ENCODE data around the gene CCNL2.
"Not testable (repeated sequence)": the region's sequence is repeated elsewhere in the genome, so short reads cannot be mapped to it uniquely, and the experiment has no call there.

Gene CCNL2

GRCh38 chr1:1390675-1391074, 8.5 kb downstream of the CCNL2 start:
- H3K4me2 ChIP-seq (ENCODE audit: low read length), result no peak overlapping the region
- H3K27ac ChIP-seq (ENCODE audit: low read length), result no peak overlapping the region
- H3K9ac ChIP-seq (ENCODE audit: low read length), result no peak overlapping the region
- no peak overlapping the region for H3K4me3 ChIP-seq (ENCODE audit: low read length)
- no peaks in the 10 kb centered on the region for H3K27me3 ChIP-seq (ENCODE audit: low read depth, low read length)
- no peaks in the 10 kb centered on the region for H3K4me1 ChIP-seq (ENCODE audit: low read length)
- H2AFZ ChIP-seq (ENCODE audit: low read depth, low read length), result no peak overlapping the region
- peaks cover 27% of the 10 kb centered on the region for H3K79me2 ChIP-seq (ENCODE audit: low read length)
- H3K36me3 ChIP-seq (replicated peaks; ENCODE audit: low read depth, low read length), result peaks cover 80% of the 10 kb centered on the region
- TF ChIP-seq CTCF (IDR thresholded peaks at IDR 0.05; ENCODE audit: low read depth, low read length) (no peak), EZH2phosphoT487 (IDR thresholded peaks at IDR 0.05; ENCODE audit: low read depth) (no peak)
- H4K20me1 ChIP-seq (ENCODE audit: insufficient read depth, low read length), result no peaks in the 10 kb centered on the region
- no peaks in the 10 kb centered on the region for H3K9me3 ChIP-seq (ENCODE audit: insufficient read depth, low read length)

GRCh38 chr1:1388078-1388472, 11.1 kb downstream of the CCNL2 start:
- Histone ChIP-seq H3K27ac (ENCODE audit: low read length) (no peak overlapping the region), H3K9ac (ENCODE audit: low read length) (no peak overlapping the region), H4K20me1 (ENCODE audit: insufficient read depth, low read length) (no peaks in the 10 kb centered on the region), H3K9me3 (ENCODE audit: insufficient read depth, low read length) (no peaks in the 10 kb centered on the region), H2AFZ (ENCODE audit: low read depth, low read length) (no peak overlapping the region), H3K4me3 (ENCODE audit: low read length) (no peak overlapping the region), H3K79me2 (ENCODE audit: low read length) (peaks cover 13% of the 10 kb centered on the region; the same call in 1 of the 2 replicates), H3K36me3 (replicated peaks; ENCODE audit: low read depth, low read length) (peaks cover 66% of the 10 kb centered on the region), H3K27me3 (ENCODE audit: low read depth, low read length) (no peaks in the 10 kb centered on the region), H3K4me2 (ENCODE audit: low read length) (no peak overlapping the region), H3K4me1 (ENCODE audit: low read length) (no peaks in the 10 kb centered on the region)
- TF ChIP-seq EZH2phosphoT487 (IDR thresholded peaks at IDR 0.05; ENCODE audit: low read depth) (no peak), CTCF (IDR thresholded peaks at IDR 0.05; ENCODE audit: low read depth, low read length) (no peak)

- peaks cover 13% of the 10 kb centered on the region for H3K79me2 ChIP-seq (ENCODE audit: low read length)
- H2AFZ ChIP-seq (ENCODE audit: low read depth, low read length), result no peak overlapping the region
- H3K27ac ChIP-seq (ENCODE audit: low read length), result no peak overlapping the region
- no peaks in the 10 kb centered on the region for H4K20me1 ChIP-seq (ENCODE audit: insufficient read depth, low read length)
- H3K36me3 ChIP-seq (replicated peaks; ENCODE audit: low read depth, low read length), result peaks cover 61% of the 10 kb centered on the region
- no peak overlapping the region for H3K9ac ChIP-seq (ENCODE audit: low read length)
- no peaks in the 10 kb centered on the region for H3K9me3 ChIP-seq (ENCODE audit: insufficient read depth, low read length)
- TF ChIP-seq EZH2phosphoT487 (IDR thresholded peaks at IDR 0.05; ENCODE audit: low read depth) (no peak), CTCF (IDR thresholded peaks at IDR 0.05; ENCODE audit: low read depth, low read length) (no peak)
- no peak overlapping the region for H3K4me2 ChIP-seq (ENCODE audit: low read length)
- H3K4me1 ChIP-seq (ENCODE audit: low read length), result no peaks in the 10 kb centered on the region
- no peak overlapping the region for H3K4me3 ChIP-seq (ENCODE audit: low read length)
- H3K27me3 ChIP-seq (ENCODE audit: low read depth, low read length), result no peaks in the 10 kb centered on the region
Observed at GRCh38 chr1:1387098-1388077, 11.7 kb downstream of the CCNL2 start.

- Histone ChIP-seq H4K20me1 (ENCODE audit: insufficient read depth, low read length) (no peaks in the 10 kb centered on the region), H3K36me3 (replicated peaks; ENCODE audit: low read depth, low read length) (peaks cover 53% of the 10 kb centered on the region)
Observed at GRCh38 chr1:1385931-1386330, 13.2 kb downstream of the CCNL2 start.

GRCh38 chr1:1385339-1385738, 13.8 kb downstream of the CCNL2 start:
- H3K36me3 ChIP-seq (replicated peaks; ENCODE audit: low read depth, low read length), result peaks cover 52% of the 10 kb centered on the region
- not testable (repeated sequence) for H3K27ac ChIP-seq (ENCODE audit: low read length); H4K20me1 ChIP-seq (ENCODE audit: insufficient read depth, low read length); H2AFZ ChIP-seq (ENCODE audit: low read depth, low read length); H3K4me3 ChIP-seq (ENCODE audit: low read length); H3K27me3 ChIP-seq (ENCODE audit: low read depth, low read length); H3K9me3 ChIP-seq (ENCODE audit: insufficient read depth, low read length); H3K4me1 ChIP-seq (ENCODE audit: low read length); H3K4me2 ChIP-seq (ENCODE audit: low read length); H3K9ac ChIP-seq (ENCODE audit: low read length)
- peaks cover 25% of the 10 kb centered on the region for H3K79me2 ChIP-seq (ENCODE audit: low read length)

More at GRCh38 chr1:1385931-1386330, 13.2 kb downstream of the CCNL2 start:
- Histone ChIP-seq H3K9me3 (ENCODE audit: insufficient read depth, low read length) (no peaks in the 10 kb centered on the region), H3K4me3 (ENCODE audit: low read length) (no peak overlapping the region), H3K4me2 (ENCODE audit: low read length) (no peak overlapping the region), H3K79me2 (ENCODE audit: low read length) (peaks cover 23% of the 10 kb centered on the region), H3K27ac (ENCODE audit: low read length) (no peak overlapping the region), H3K27me3 (ENCODE audit: low read depth, low read length) (no peaks in the 10 kb centered on the region), H2AFZ (ENCODE audit: low read depth, low read length) (no peak overlapping the region), H3K4me1 (ENCODE audit: low read length) (no peaks in the 10 kb centered on the region), H3K9ac (ENCODE audit: low read length) (no peak overlapping the region)
- TF ChIP-seq EZH2phosphoT487 (IDR thresholded peaks at IDR 0.05; ENCODE audit: low read depth), result no peak
- no peak for TF ChIP-seq CTCF (IDR thresholded peaks at IDR 0.05; ENCODE audit: low read depth, low read length)
